Aorta (tissue), 5 donors: Measurements from ENCODE around the gene ARHGAP15. TPM values are rescaled to one million over a fixed set of nuclear protein-coding genes. Genes with fewer than 3 reads are reported as not detected.

Experiments
- ATAC-seq: fragments of 200-7000 bp; cut with Tn5 transposase; one replicate; pipeline ENCODE4 v1.9.1; 2022; ENCODE audit warnings: moderate library complexity; ENCODE audit not compliant: low FRiP score
- DNase-seq, 2 donors: peaks; one replicate each; pipeline ENCODE4 v3.0.0-alpha.2; 2020
- H3K27ac ChIP-seq, 2 donors: one replicate each; pipeline ENCODE4 v1.5.1; 2013; ENCODE audit warnings: low read length in 2 of 2, mild to moderate bottlenecking in 2 of 2, moderate library complexity in 2 of 2, control low read depth in 1 of 2, inconsistent platforms in 1 of 2, low read depth in 1 of 2
- H3K27me3 ChIP-seq, 2 donors: one replicate each; pipeline ENCODE4 v1.6.1; 2013; ENCODE audit warnings: control low read depth in 1 of 2, low read length in 1 of 2, mild to moderate bottlenecking in 1 of 2, moderate library complexity in 1 of 2; ENCODE audit not compliant: insufficient read depth in 2 of 2, control insufficient read depth in 1 of 2
- H3K36me3 ChIP-seq, 2 donors: one replicate each; pipeline ENCODE4 v1.6.1; 2013; ENCODE audit warnings: control low read depth in 1 of 2, low read length in 1 of 2, mild to moderate bottlenecking in 1 of 2; ENCODE audit not compliant: insufficient read depth in 2 of 2, control insufficient read depth in 1 of 2
- H3K4me1 ChIP-seq, 2 donors: one replicate each; pipeline ENCODE4 v1.6.1; 2013; ENCODE audit warnings: low read length in 2 of 2, control low read depth in 1 of 2, mild to moderate bottlenecking in 1 of 2, moderate library complexity in 1 of 2; ENCODE audit not compliant: insufficient read depth in 2 of 2, control insufficient read depth in 1 of 2
- H3K4me3 ChIP-seq, 2 donors: one replicate each; pipeline ENCODE4 v1.5.1; 2013; ENCODE audit warnings: low read length in 2 of 2, control low read depth in 1 of 2, mild to moderate bottlenecking in 1 of 2
- H3K9me3 ChIP-seq: one replicate; pipeline ENCODE4 v1.6.1; 2013; ENCODE audit warnings: mild to moderate bottlenecking, low read length; ENCODE audit not compliant: control insufficient read depth
- WGBS, 2 donors: extraction: QIAGEN DNeasy Blood & Tissue Kit; methylation state at CpG; one replicate each; pipeline ENCODE4 v1.1.7; 2013; 5-methylcytosine and 5-hydroxymethylcytosine counted together
- intact Hi-C, 2 donors: fragments of 100-400 bp; cut with DNase I; formaldehyde crosslinking; loops; one replicate each; pipeline versions ENCODE4 v1.14.2 to v1.15.0; 2022
- polyA plus RNA-seq, 2 donors: library from polyadenylated mRNA; stranded (reverse); fragments of 200-250 nt; gene quantifications; one replicate each; pipeline ENCODE4 v1.2.3, GENCODE V29; 2013
- total RNA-seq, 2 donors: library from RNA; stranded (reverse); fragmentation: NEBNext Ultra II Directional; extraction: Animal tissue kit (Norgen Biotek cat#: 25700); gene quantifications; one replicate each; pipeline ENCODE4 v1.2.1, GENCODE V29; 2021
- donor health status: healthy with polysubstance abuse.
- donor health status: Bipolar disorder and iron deficiency.
- donor health status: DM: no; HTN: no; CAD: no.
- donor health status: DM: no; HTN: no; CAD: no.
- donor health status: DM: yes; HTN: yes; CAD: no.

ARHGAP15 gene
- total and polyA plus RNA-seq, 4 donors: 9.8 to 26.2 (median 12.8) TPM

- Histone ChIP-seq H3K27me3 (no peaks in the 10 kb centered on the region), H3K9me3 (no peaks in the 10 kb centered on the region), H3K4me3 (no peak overlapping the region), H3K27ac (no peak overlapping the region), H3K36me3 (peaks cover 0 to 2% of the 10 kb centered on the region in 2 donors), H3K4me1 (no peaks in the 10 kb centered on the region)
- WGBS, 2 donors: 91 to 96% methylated on average over 5 of the region's 5 CpGs
- ATAC-seq: no peak
- DNase-seq: no peak
- intact Hi-C loops: no loop called here
Observed at GRCh38 chr2:143640826-143641225, 511.6 kb downstream of the ARHGAP15 start.

- WGBS, 2 donors: 87 to 88% methylated on average over 5 of the region's 5 CpGs
- H3K9me3 ChIP-seq: no peaks in the 10 kb centered on the region
- ATAC-seq (no peak), DNase-seq (no peak)
- no peak overlapping the region for H3K4me3 ChIP-seq
- no peak overlapping the region for H3K27ac ChIP-seq
- no peaks in the 10 kb centered on the region for H3K27me3 ChIP-seq
- intact Hi-C loops: no loop called here
- H3K4me1 ChIP-seq: no peaks in the 10 kb centered on the region
- H3K36me3 ChIP-seq: no peaks in the 10 kb centered on the region
Observed at GRCh38 chr2:143645921-143646645, 516.9 kb downstream of the ARHGAP15 start.

- DNase-seq (no peak), ATAC-seq (no peak)
- H3K27ac ChIP-seq: no peak overlapping the region
- 92% methylated on average over 4 of the region's 4 CpGs for WGBS, 2 donors
- no peaks in the 10 kb centered on the region for H3K36me3 ChIP-seq
- no peak overlapping the region for H3K4me3 ChIP-seq
- no peaks in the 10 kb centered on the region for H3K27me3 ChIP-seq
- H3K4me1 ChIP-seq: no peaks in the 10 kb centered on the region
- no peaks in the 10 kb centered on the region for H3K9me3 ChIP-seq
- intact Hi-C loops: no loop called here
Observed at GRCh38 chr2:143649226-143649740, 520.1 kb downstream of the ARHGAP15 start.

- Histone ChIP-seq H3K27me3 (no peaks in the 10 kb centered on the region), H3K27ac (no peak overlapping the region), H3K4me1 (no peaks in the 10 kb centered on the region), H3K4me3 (no peak overlapping the region), H3K9me3 (no peaks in the 10 kb centered on the region), H3K36me3 (no peaks in the 10 kb centered on the region)
- ATAC-seq: no peak
- DNase-seq: no peak
- intact Hi-C loops: no loop called here
Observed at GRCh38 chr2:143652692-143653091, 523.5 kb downstream of the ARHGAP15 start.

- intact Hi-C loops: no loop called here
- Histone ChIP-seq H3K9me3 (no peaks in the 10 kb centered on the region), H3K27me3 (no peaks in the 10 kb centered on the region), H3K4me3 (no peak overlapping the region), H3K27ac (no peak overlapping the region), H3K4me1 (no peaks in the 10 kb centered on the region), H3K36me3 (no peaks in the 10 kb centered on the region)
- DNase-seq (no peak), ATAC-seq (no peak)
- WGBS, 2 donors: 97 to 99% methylated on average over 2 of the region's 2 CpGs
Observed at GRCh38 chr2:143668234-143668633, 539.0 kb downstream of the ARHGAP15 start.

GRCh38 chr2:143674051-143674450 is 544.8 kb downstream of the ARHGAP15 start:
- intact Hi-C loops: no loop called here
- no peak overlapping the region for H3K4me3 ChIP-seq
- 94 to 98% methylated on average over 2 of the region's 2 CpGs for WGBS, 2 donors

GRCh38 chr2:143675021-143675420 is 545.8 kb downstream of the ARHGAP15 start:
- Histone ChIP-seq H3K9me3 (no peaks in the 10 kb centered on the region), H3K4me1 (peaks cover 0 to 1% of the 10 kb centered on the region in 2 donors), H3K36me3 (no peaks in the 10 kb centered on the region), H3K27ac (no peak overlapping the region), H3K4me3 (no peak overlapping the region), H3K27me3 (no peaks in the 10 kb centered on the region)
- intact Hi-C loops: no loop called here
- DNase-seq: no peak
- no peak for ATAC-seq

More at GRCh38 chr2:143674051-143674450, 544.8 kb downstream of the ARHGAP15 start:
- Histone ChIP-seq H3K27ac (no peak overlapping the region), H3K36me3 (no peaks in the 10 kb centered on the region), H3K9me3 (no peaks in the 10 kb centered on the region), H3K4me1 (peaks cover 0 to 1% of the 10 kb centered on the region in 2 donors), H3K27me3 (no peaks in the 10 kb centered on the region)
- ATAC-seq: no peak
- no peak for DNase-seq

- no peak for ATAC-seq
- no peaks in the 10 kb centered on the region for H3K36me3 ChIP-seq
- DNase-seq: no peak
- H3K4me3 ChIP-seq: no peak overlapping the region
- H3K27ac ChIP-seq: no peak overlapping the region
- intact Hi-C loops: no loop called here
- H3K9me3 ChIP-seq: no peaks in the 10 kb centered on the region
- H3K27me3 ChIP-seq: no peaks in the 10 kb centered on the region
- H3K4me1 ChIP-seq: peaks cover 0 to 1% of the 10 kb centered on the region in 2 donors
- 89 to 91% methylated on average over 5 of the region's 5 CpGs for WGBS, 2 donors
Observed at GRCh38 chr2:143679617-143680016, 550.4 kb downstream of the ARHGAP15 start.

- WGBS, 2 donors: 96 to 97% methylated on average over 3 of the region's 3 CpGs
- intact Hi-C loops: no loop called here
- Histone ChIP-seq H3K4me3 (no peak overlapping the region), H3K27ac (no peak overlapping the region), H3K27me3 (no peaks in the 10 kb centered on the region), H3K9me3 (no peaks in the 10 kb centered on the region), H3K36me3 (no peaks in the 10 kb centered on the region), H3K4me1 (peaks cover 0 to 1% of the 10 kb centered on the region in 2 donors)
- ATAC-seq (no peak), DNase-seq (no peak)
Observed at GRCh38 chr2:143680885-143681405, 551.7 kb downstream of the ARHGAP15 start.
